Stimulated activated CD4-positive, alpha-beta T cell treated with anti-CD3 and anti-CD28 coated beads, Interleukin-2, amount 100 ng/mL, for 48 hours (primary cell): Measurements from ENCODE around the gene AGPAT1.
A peak's percentile ranks its signal among the peaks of the same experiment; 100 is the strongest.
"Not testable (repeated sequence)": the region's sequence is repeated elsewhere in the genome, so short reads cannot be mapped to it uniquely, and the experiment has no call there.

Source experiments
- DNase-seq, 2 donors: peaks; one replicate each; pipeline ENCODE4 v3.0.0-alpha.2; 2020

Gene AGPAT1, protein sequence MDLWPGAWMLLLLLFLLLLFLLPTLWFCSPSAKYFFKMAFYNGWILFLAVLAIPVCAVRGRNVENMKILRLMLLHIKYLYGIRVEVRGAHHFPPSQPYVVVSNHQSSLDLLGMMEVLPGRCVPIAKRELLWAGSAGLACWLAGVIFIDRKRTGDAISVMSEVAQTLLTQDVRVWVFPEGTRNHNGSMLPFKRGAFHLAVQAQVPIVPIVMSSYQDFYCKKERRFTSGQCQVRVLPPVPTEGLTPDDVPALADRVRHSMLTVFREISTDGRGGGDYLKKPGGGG

GRCh38 chr6:32175711-32176475 lies at the start of gene AGPAT1:
TSS of gene AGPAT1 (minus strand) at chr6:32176084. CDS start at chr6:32171496, 4,588 bp downstream.
- peak; percentile 96 to 98 for DNase-seq

DNA sequence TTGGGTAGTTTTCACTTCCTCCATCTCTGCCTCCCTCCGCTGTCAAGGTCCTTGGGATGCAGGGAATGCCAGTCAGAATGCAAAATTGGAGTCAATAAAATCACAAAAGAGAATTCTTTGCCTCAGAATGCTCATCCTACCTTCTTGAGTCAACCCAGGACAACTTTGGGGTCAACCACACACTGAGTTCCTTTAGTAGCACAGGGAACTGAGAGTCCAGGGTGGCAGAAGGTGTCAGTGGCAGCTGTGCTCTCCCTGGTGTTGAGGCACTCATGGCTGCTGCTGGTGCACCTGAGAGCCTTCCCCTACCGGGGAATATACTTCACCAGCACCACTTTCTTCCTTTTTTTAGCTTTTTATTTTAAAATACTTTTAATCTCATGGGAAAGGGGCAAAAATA lies 48.8 kb upstream of the AGPAT1 start:
- no peak for DNase-seq

DNA sequence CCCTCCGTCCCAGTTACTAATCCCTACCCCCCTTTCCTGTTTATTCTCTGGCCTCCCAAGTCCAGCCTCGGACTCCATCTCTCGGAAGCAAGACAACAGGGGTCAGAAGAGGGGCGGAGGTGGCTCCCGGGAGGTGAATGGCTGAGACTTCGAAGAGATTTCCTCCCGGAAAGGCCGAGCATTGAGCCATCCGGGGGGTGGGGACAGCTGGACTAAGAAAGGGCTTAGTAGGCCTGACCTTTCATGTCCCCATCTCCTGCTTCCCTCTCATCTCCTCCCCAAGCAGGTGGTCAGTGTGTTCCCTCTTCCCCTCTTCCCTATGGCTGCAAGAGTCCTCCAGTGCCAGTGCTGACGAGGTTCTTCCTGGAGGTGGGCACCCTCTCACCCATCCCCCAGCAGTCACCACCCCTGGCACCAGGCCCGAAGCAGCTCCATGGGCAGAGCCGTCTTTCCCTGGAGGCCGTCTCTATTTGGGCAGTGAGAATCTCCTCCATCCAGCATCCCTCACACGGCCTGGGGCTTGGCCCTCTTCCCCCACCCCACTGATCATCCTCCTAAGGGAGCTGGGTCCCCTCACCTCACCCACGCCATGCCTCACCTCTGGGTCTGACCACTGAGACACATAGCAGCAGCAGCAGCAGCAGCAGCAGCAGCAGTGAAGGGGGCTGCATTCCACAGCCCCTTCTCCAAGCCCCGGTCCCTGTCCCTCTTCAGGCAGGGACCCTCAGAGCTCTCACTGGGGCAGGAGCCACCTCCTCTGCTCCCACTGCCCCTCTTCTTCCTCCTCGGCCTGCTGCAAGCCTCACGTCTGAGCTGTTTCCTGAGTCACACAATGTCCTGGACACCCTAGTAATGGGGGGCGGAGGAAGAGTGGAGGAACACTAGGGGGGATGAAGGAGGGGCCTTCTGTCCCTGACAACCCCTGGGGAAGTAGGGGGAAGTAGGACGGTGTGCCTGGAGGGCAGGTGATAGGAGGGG lies 47.7 kb upstream of the AGPAT1 start, which contains the start of gene NOTCH4:
Gene NOTCH4, minus strand, starts transcription at position 810 of the 978 bp plus-strand sequence. Its CDS starts 139 bp downstream, at position 671.
- no peak for DNase-seq

DNA sequence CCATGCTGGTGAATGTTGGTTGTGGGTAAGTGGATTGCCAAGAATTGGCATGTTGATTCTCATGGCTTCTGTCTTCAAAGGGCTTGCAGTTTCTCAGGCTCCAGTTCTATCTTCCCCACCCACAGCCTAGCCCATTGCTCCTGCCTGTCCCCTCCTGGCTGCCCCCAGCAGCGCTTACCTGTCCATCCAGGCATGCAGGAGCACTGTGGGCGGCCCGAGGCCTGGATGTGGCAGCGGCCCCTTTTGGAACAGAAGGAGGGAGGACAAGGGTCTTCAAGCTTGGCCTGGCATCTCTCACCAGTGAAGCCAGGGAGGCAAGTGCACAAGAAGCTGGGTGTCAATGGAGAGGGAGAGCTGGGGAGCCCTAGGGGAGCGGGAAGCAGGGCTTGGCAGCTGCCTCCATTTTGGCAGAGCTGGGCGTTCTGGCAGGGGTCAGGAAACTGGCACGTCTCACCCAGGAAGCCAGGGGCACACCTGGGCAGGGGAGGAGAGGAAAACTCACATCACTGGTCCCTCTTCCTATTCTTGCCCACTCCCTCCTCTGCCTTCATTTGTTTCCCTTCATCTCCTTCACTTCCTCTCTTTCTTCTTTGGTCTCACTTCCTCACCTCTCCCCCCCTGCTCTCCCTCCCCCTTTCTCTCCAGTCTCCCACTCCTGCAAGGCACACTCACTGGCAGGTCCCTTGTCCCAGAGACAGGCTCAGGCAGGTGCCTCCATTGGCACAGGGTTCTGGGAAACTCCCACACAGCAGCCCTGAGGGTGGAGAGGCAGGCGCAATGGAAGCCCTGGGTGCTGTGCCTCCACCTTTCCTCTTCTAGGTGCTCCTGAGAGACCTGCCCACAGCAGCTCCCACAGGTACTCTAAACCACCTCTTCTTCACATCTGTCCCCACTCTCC lies 46.7 kb upstream of the AGPAT1 start:
- DNase-seq, result no peak

DNA sequence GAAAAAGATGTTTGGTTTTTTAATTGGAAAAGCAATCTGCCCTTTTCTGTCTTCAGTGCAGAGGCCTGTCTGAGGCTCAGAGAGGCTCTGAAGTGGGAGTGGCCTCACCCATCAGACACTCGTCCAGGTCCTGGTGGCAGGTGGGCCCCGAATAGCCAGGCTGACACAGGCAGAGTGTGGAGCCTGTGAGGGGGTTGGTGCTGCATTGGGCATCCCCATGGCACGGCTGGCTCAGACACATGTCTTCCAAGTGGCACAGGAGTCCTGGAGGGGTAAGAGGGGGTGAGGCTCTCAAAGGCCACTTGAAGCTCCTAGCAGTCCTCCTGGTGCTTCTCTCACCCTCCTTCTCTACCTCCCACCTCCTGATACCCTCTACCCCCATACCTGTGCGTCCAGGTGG lies 44.1 kb upstream of the AGPAT1 start:
- DNase-seq, result no peak

- DNase-seq, result no peak
These were observed 42.3 kb upstream of the AGPAT1 start for GRCh38 chr6:32218167-32218566.

- DNase-seq, result no peak
These were observed 41.1 kb upstream of the AGPAT1 start for GRCh38 chr6:32216998-32217397.

- DNase-seq, result no peak
These were observed 40.4 kb upstream of the AGPAT1 start for GRCh38 chr6:32216285-32216684.

GRCh38 chr6:32215617-32216016 lies 39.7 kb upstream of the AGPAT1 start:
- DNase-seq, result no peak

- no peak for DNase-seq
These were observed 38.2 kb upstream of the AGPAT1 start for GRCh38 chr6:32214126-32214525.

GRCh38 chr6:32213649-32214048 lies 37.8 kb upstream of the AGPAT1 start:
- no peak for DNase-seq

DNA sequence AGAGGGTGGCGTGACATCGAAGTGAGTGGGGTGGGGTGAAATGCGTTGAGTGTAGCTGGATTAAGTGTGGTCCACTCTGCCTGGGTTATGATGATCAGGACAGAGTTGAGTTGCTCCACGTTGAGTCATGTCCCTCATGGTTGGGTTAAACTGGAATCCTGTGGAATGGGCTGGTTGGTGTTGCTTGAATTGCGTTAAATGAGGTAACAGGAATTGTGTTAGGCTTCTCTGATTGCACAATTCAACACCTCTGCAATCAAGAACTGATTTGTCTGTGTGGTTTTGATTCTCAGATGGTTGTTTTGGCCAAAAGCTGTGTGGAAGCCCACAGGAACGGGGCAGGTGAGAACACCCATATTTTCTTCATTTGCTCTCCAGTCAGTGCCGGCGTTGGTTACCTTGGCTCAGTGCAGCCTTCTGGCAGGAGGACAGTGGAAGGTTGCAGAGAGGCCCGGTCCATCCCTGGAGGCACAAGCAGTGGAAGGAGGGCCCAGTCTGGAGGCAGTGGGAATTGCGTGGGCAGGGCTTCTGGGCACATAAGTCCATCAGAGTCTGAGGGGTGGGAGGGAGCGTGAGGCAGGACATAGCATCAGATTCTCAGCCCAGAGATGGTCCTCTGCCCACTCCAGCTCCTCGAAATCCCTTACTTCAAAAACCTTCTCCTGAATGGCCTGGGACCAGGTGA lies 36.3 kb upstream of the AGPAT1 start:
- no peak for DNase-seq

DNA sequence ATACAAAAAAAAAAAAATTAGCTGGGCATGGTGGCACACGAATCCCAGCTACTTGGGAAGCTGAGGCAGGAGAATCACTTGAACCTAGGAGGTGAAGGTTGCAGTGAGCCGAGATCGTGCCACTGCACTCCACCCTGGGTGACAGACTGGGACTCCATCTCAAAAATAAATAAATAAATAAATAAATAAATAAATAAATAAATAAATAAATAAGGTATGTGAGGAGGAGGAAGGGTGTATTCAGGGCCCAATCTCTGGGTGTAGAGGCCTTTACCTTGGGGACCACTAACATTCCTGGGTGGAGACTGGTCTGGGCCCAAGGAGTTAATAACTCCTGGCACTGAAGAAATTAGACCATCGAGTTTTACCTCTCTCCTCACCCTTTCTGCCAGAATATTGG lies 35.5 kb upstream of the AGPAT1 start:
- DNase-seq, result not testable (repeated sequence)

DNA sequence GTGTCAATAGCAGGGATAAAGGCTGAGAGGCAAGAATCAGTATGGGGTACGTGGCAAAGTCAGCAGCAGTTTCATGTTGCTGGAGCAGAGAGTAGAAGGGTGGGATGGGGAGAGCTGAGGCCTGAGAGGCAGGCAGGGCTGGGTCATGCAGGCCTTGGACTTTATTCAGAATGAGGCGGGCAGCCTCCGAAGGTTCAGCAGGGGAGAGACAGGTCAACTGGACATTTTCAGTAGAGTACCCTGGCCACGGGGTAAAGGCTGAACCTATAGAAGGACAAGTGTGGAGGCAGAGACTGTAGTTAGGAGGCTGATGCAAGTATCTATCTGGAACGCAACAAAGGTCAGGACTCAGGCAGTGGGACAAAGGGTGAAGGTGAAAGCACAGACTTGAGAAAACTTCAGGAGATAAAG lies 34.3 kb upstream of the AGPAT1 start:
- DNase-seq, result no peak

DNA sequence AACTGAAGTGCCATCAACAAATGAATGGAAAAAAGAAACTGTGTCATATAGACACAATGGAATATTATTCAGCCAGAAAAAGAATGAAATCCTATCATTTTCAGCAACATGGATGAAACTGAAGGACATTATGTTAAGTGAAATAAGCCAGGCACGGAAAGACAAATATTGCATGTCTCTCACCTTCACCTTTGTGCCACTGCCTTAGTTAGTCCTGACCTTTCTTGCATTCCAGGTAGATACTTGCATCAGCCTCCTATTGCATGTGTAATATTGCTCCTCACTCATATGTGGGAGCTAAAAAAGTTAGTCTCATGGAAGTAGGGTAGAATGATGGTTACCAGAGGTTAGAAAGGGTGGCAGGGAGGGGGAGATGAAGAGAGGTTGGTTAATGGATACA lies 33.1 kb upstream of the AGPAT1 start:
- no peak for DNase-seq

- no peak for DNase-seq
These were observed 28.4 kb upstream of the AGPAT1 start for GRCh38 chr6:32204268-32204715.

DNA sequence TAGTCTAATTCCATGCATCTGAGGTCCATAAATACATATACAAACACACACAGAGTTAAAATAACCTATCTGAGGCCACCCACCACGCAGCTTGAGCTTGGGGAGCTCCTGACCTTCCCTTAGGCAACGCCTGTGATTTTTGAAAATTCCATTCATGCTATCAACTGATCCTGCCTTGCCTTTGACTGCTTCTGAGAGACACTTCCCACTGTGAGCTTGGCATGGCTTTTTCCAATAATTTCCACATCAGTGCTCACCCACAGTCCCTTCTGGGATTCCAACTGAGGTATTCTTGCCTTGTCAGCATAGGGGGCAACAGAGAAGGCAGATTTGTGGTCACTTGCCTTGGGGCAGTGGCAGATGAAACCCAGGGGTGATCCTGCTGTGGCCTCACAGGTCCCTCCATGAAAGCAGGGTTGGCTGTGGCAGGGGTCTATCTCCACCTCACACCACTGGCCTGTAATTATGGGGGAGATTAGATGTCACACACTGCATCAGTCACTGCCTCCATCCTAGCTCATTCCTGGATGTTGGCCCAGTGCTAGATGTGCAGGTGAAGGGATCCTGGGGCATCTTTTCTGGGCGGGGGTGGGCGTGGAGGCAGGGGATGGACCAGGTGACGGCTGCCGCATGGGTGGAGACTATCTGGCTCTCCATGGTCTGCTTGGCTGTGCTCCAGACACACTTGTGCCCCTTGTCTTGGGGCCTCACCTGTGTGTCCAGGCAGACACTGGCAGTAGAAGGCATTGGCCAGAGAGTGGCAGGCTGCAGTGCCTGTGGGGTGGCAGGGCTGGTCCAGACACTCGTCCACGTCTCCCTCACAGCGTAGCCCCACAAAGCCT lies 27.8 kb upstream of the AGPAT1 start:
- DNase-seq, result no peak

- no peak for DNase-seq
These were observed 26.3 kb upstream of the AGPAT1 start for GRCh38 chr6:32202186-32202585.

DNA sequence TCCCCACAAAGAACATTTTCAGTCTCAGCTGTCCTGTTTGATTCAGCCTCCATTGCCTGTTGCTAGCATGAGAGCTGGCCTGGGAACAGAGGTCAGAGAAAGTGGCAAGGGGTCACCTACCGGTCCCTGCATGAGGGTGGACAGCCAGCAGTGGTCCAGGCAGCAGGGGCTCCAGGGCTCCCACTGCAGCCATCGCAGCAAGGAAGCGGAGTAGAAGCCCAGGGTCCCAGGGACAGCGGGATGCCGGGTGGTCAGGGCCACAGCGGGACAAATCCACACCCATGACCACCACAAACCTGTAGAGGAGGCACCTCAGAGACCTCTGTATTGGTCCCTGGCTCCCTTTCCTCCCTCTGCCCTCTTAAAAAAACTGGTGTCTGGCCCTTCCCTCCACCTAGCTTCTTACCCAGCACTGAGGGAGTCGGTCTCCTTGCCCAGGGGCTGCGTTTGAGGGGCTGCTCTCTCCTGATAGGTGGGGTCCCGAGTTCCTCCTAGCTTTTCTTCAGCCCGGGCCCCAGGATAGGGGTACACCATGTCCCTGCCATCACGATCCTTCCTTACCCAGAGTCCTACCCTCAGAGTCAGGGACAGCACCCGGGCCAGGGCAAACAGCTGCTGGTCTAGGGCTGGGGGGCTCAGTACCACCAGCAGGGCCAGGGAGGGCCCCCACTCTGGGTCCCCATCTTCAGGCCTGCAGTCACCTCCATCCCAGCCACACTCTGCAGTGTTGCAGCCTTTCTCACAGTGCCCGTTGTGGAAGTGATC lies 25.0 kb upstream of the AGPAT1 start:
- no peak for DNase-seq

DNA sequence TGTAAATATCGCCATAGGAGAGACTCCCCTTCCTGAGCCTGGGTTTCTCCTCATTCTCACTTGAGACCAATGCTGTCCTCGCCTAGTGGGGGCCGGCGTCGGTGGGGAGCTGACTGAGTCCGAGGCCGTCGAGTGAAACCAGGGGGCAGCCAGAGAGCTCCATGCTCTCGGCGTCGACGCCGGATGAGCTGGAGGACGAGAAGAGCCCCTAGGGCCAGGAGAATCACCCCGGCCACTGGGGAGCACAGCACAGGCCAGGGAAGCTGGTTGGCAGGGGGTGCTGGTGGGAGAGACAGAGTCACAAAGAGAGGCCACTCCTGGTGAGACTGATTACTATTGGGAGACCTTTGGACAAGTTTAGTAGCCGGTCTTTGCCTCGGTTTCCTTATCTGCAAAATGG lies 23.0 kb upstream of the AGPAT1 start:
- DNase-seq, result no peak
